Activated gamma-delta T cell (primary cell): ENCODE data around the gene APLN.

Experiments used
- DNase-seq: peaks from one replicate; lab custom pipeline; 2025; lab: John Stamatoyannopoulos, UW
- total RNA-seq, 2 donors: gene quantifications; one replicate each; lab custom pipeline; 2026; lab: John Stamatoyannopoulos, UW

The APLN gene
- 0.10 to 1.2 reads per million in 2 donors for total RNA-seq

- peak; percentile 16 for DNase-seq
Measured at GRCh38 chrX:129654652-129655546, at the start of gene APLN. Gene APLN (minus strand): TSS chrX:129654956. CDS start chrX:129654630, 326 bp downstream.

GRCh38 chrX:129704491-129704890, 49.7 kb upstream of the APLN start:
- no peak for DNase-seq

- no peak for DNase-seq
Measured at GRCh38 chrX:129701624-129702069, 46.9 kb upstream of the APLN start.

- no peak for DNase-seq
Measured at GRCh38 chrX:129700536-129700935, 45.8 kb upstream of the APLN start.

- no peak for DNase-seq
Measured at GRCh38 chrX:129698150-129698549, 43.4 kb upstream of the APLN start.

- DNase-seq, result no peak
Measured at GRCh38 chrX:129697204-129697829, 42.6 kb upstream of the APLN start.

- DNase-seq, result no peak
Measured at GRCh38 chrX:129696463-129697155, 41.9 kb upstream of the APLN start.

GRCh38 chrX:129695937-129696336, 41.2 kb upstream of the APLN start:
- no peak for DNase-seq

- DNase-seq, result no peak
Measured at GRCh38 chrX:129695535-129695934, 40.8 kb upstream of the APLN start.

- no peak for DNase-seq
Measured at GRCh38 chrX:129694805-129695204, 40.0 kb upstream of the APLN start.

GRCh38 chrX:129693354-129693753, 38.6 kb upstream of the APLN start:
- DNase-seq, result no peak

GRCh38 chrX:129690435-129690834, 35.7 kb upstream of the APLN start:
- DNase-seq, result no peak

GRCh38 chrX:129689796-129690195, 35.0 kb upstream of the APLN start:
- DNase-seq, result no peak

- DNase-seq, result no peak
Measured at GRCh38 chrX:129688097-129688496, 33.3 kb upstream of the APLN start.

GRCh38 chrX:129686422-129686948, 31.7 kb upstream of the APLN start:
- DNase-seq, result no peak

- no peak for DNase-seq
Measured at GRCh38 chrX:129682979-129683378, 28.2 kb upstream of the APLN start.

GRCh38 chrX:129679901-129680300, 25.1 kb upstream of the APLN start:
- no peak for DNase-seq

- peak; percentile 14 for DNase-seq
Measured at GRCh38 chrX:129678614-129679195, 23.9 kb upstream of the APLN start.

GRCh38 chrX:129667412-129667811, 12.7 kb upstream of the APLN start:
- DNase-seq, result no peak

GRCh38 chrX:129665916-129666644, 11.3 kb upstream of the APLN start:
- DNase-seq, result no peak

GRCh38 chrX:129663171-129663570, 8.4 kb upstream of the APLN start:
- no peak for DNase-seq
